Upper lobe of left lung (tissue), 4 donors: ENCODE measurements around the gene CCDC89.

Experiments
- POLR2A ChIP-seq, 4 donors: fragments of 450-650 bp; IDR thresholded peaks; one replicate each; pipeline ENCODE4 v1.5.1; 2016 to 2017; ENCODE audit warnings: antibody characterized with exemption in 4 of 4, mild to moderate bottlenecking in 2 of 4
- POLR2AphosphoS5 ChIP-seq, 2 donors: sonication (generic); formaldehyde crosslinking; IDR thresholded peaks; one replicate each; pipeline ENCODE4 v1.5.1; 2017; ENCODE audit warnings: antibody characterized with exemption in 2 of 2
- TF ChIP-seq, protein P1 (sequence below), 6 experiments: fragments of 450-650 bp in 4 of 6; fragments of 200-600 bp in 2 of 6; sonication (generic) in 2 of 6; IDR thresholded peaks; one replicate each; pipeline ENCODE4 v1.5.1; 2016 to 2019; ENCODE audit warnings: antibody characterized with exemption in 6 of 6

DNA sequence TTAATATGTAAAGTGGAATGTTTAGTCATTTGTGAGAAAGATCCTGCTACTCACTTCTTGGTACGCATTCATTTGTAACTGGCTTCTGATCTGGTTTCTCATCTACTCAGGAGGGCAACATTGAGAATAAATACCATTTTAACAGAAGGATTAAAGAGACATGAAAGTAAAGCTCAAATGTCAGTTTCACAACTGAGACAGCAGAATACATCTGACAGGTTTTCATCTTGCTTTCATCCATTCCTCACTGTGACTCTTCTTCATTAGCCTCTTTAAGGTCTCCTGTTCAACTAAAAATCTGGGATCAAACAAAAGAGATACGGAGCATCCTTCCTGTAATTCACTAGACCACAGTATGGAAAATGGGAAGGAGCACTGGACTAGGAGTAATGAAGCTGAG lies 31.4 kb upstream of the CCDC89 start:
- TF ChIP-seq POLR2A (IDR thresholded peaks at IDR 0.05) (no peak), POLR2AphosphoS5 (IDR thresholded peaks at IDR 0.05) (no peak)
- TF ChIP-seq, protein P1, sequence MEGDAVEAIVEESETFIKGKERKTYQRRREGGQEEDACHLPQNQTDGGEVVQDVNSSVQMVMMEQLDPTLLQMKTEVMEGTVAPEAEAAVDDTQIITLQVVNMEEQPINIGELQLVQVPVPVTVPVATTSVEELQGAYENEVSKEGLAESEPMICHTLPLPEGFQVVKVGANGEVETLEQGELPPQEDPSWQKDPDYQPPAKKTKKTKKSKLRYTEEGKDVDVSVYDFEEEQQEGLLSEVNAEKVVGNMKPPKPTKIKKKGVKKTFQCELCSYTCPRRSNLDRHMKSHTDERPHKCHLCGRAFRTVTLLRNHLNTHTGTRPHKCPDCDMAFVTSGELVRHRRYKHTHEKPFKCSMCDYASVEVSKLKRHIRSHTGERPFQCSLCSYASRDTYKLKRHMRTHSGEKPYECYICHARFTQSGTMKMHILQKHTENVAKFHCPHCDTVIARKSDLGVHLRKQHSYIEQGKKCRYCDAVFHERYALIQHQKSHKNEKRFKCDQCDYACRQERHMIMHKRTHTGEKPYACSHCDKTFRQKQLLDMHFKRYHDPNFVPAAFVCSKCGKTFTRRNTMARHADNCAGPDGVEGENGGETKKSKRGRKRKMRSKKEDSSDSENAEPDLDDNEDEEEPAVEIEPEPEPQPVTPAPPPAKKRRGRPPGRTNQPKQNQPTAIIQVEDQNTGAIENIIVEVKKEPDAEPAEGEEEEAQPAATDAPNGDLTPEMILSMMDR (IDR thresholded peaks at IDR 0.05): no peak
